GM23338 (cell line): Measurements from ENCODE around the gene MTA1. TPM values are rescaled to one million over a fixed set of nuclear protein-coding genes. Genes with fewer than 3 reads are reported as not detected.

Experiments used
- ATAC-seq: fragments of 200-7000 bp; cut with Tn5 transposase; 3 replicates; pipeline ENCODE4 v1.9.1; 2020
- DNase-seq: peaks from one replicate; pipeline ENCODE4 v3.0.0-alpha.2; 2015; ENCODE audit warnings: low spot score
- H2AFZ ChIP-seq: fragments of 200-600 bp; sonication (generic); 2 replicates; pipeline ENCODE4 v1.8.0; 2016; ENCODE audit warnings: antibody characterized with exemption, mild to moderate bottlenecking, moderate library complexity
- H3F3A ChIP-seq: fragments of 200-600 bp; sonication (generic); replicated peaks from 2 replicates; pipeline ENCODE4 v1.8.0; 2017; ENCODE audit warnings: antibody characterized with exemption, mixed run types, low read depth
- H3K27ac ChIP-seq: fragments of 200-600 bp; sonication (generic); 2 replicates; pipeline ENCODE4 v1.6.1; 2016; ENCODE audit warnings: low read depth
- H3K27me3 ChIP-seq: fragments of 200-600 bp; sonication (generic); 2 replicates; pipeline ENCODE4 v1.8.0; 2016; ENCODE audit warnings: mild to moderate bottlenecking, mixed run types, moderate library complexity; ENCODE audit not compliant: insufficient read depth
- H3K36me3 ChIP-seq: fragments of 200-600 bp; sonication (generic); 2 replicates; pipeline ENCODE4 v1.8.0; 2016; ENCODE audit warnings: mild to moderate bottlenecking; ENCODE audit not compliant: insufficient read depth
- H3K4me1 ChIP-seq: fragments of 200-600 bp; sonication (generic); 2 replicates; pipeline ENCODE4 v1.8.0; 2016; ENCODE audit warnings: mild to moderate bottlenecking, moderate library complexity; ENCODE audit not compliant: insufficient read depth
- H3K4me2 ChIP-seq: fragments of 200-600 bp; sonication (generic); 2 replicates; pipeline ENCODE4 v1.7.1; 2017; ENCODE audit warnings: mixed run types
- H3K4me3 ChIP-seq: fragments of 200-600 bp; sonication (generic); 2 replicates; pipeline ENCODE4 v1.6.1; 2016; ENCODE audit warnings: mixed run types
- H3K79me2 ChIP-seq: fragments of 200-600 bp; sonication (generic); replicated peaks from 2 replicates; pipeline ENCODE4 v1.8.0; 2017; ENCODE audit warnings: mild to moderate bottlenecking; ENCODE audit not compliant: insufficient read depth
- H3K9me2 ChIP-seq: fragments of 200-600 bp; sonication (generic); 2 replicates; pipeline ENCODE4 v1.8.0; 2017; ENCODE audit not compliant: insufficient read depth
- H4K20me1 ChIP-seq: fragments of 200-600 bp; sonication (generic); replicated peaks from 2 replicates; pipeline ENCODE4 v1.8.0; 2017; ENCODE audit warnings: mild to moderate bottlenecking; ENCODE audit not compliant: insufficient read depth
- H3K27ac Mint-ChIP-seq: 2 replicates; pipeline ENCODE4 v1.8.0; 2020; ENCODE audit warnings: inconsistent platforms, mild to moderate bottlenecking, moderate library complexity, mixed read lengths
- H3K27me3 Mint-ChIP-seq: 3 replicates; pipeline ENCODE4 v1.8.0; 2022; ENCODE audit warnings: low read depth, mild to moderate bottlenecking, moderate library complexity, mixed read lengths, inconsistent platforms; ENCODE audit not compliant: insufficient read depth, poor library complexity
- H3K36me3 Mint-ChIP-seq: 3 replicates; pipeline ENCODE4 v1.8.0; 2021; ENCODE audit warnings: low read depth, mild to moderate bottlenecking, inconsistent platforms, moderate library complexity, mixed read lengths
- H3K4me1 Mint-ChIP-seq: 3 replicates; pipeline ENCODE4 v1.8.0; 2020; ENCODE audit warnings: mild to moderate bottlenecking, inconsistent platforms, mixed read lengths
- H3K4me3 Mint-ChIP-seq: 3 replicates; pipeline ENCODE4 v1.8.0; 2021; ENCODE audit warnings: moderate library complexity, mild to moderate bottlenecking, inconsistent platforms, mixed read lengths
- H3K9me3 Mint-ChIP-seq: 3 replicates; pipeline ENCODE4 v1.8.0; 2020; ENCODE audit warnings: moderate library complexity, mild to moderate bottlenecking, inconsistent platforms, mixed read lengths
- CREB1 ChIP-seq: fragments of 250-450 bp; sonication (Bioruptor Pico); IDR thresholded peaks from 2 replicates; pipeline ENCODE4 v1.5.0; 2020; ENCODE audit warnings: low read depth, mild to moderate bottlenecking, moderate library complexity
- EZH2 ChIP-seq: fragments of 200-600 bp; sonication (generic); IDR thresholded peaks from one replicate; pipeline ENCODE4 v1.8.0; 2017; ENCODE audit warnings: antibody characterized with exemption, mild to moderate bottlenecking, low read depth; ENCODE audit not compliant: unreplicated experiment
- JUNB ChIP-seq: IDR thresholded peaks from one replicate; pipeline ENCODE4 v1.6.1; 2016; ENCODE audit warnings: antibody characterized with exemption; ENCODE audit not compliant: unreplicated experiment
- NANOG ChIP-seq: IDR thresholded peaks from 2 replicates; pipeline ENCODE4 v1.6.1; 2016; ENCODE audit warnings: antibody characterized with exemption, borderline replicate concordance
- POLR2AphosphoS5 ChIP-seq: IDR thresholded peaks from 2 replicates; pipeline ENCODE4 v1.6.1; 2016; ENCODE audit warnings: antibody characterized with exemption, low read depth
- ZNF114 ChIP-seq: fragments of 250-450 bp; sonication (Bioruptor Pico); IDR thresholded peaks from 2 replicates; pipeline ENCODE4 v1.5.0; 2020; ENCODE audit warnings: mild to moderate bottlenecking, moderate library complexity
- ZNF331 ChIP-seq: fragments of 250-450 bp; sonication (Bioruptor Pico); IDR thresholded peaks from 2 replicates; pipeline ENCODE4 v1.5.0; 2020; ENCODE audit warnings: low read depth, mild to moderate bottlenecking, moderate library complexity
- polyA plus RNA-seq: library from polyadenylated mRNA; unstranded; fragments of >200 nt; fragmentation: Nextera tagmentation; extraction: Ambion mirVana; gene quantifications from 2 replicates; pipeline ENCODE4 v1.2.1, GENCODE V29; 2016
- total RNA-seq: library from RNA; depleted of rRNA; stranded (reverse); fragments of >200 nt; shearing (Covaris generic); gene quantifications from 2 replicates; pipeline ENCODE4 v1.2.3, GENCODE V29; 2014
- TF ChIP-seq, protein P1 (sequence below): fragments of 250-450 bp; sonication (Bioruptor Pico); IDR thresholded peaks from 2 replicates; pipeline ENCODE4 v1.5.0; 2020; ENCODE audit warnings: mild to moderate bottlenecking, moderate library complexity
- TF ChIP-seq, protein P2 (sequence below), 2 experiments: fragments of 200-600 bp in 1 of 2; sonication (generic) in 1 of 2; conservative IDR thresholded peaks; 2 replicates each; pipeline versions ENCODE4 v1.5.1 to v1.6.1; 2016 to 2017; ENCODE audit warnings: antibody characterized with exemption in 2 of 2, low read depth in 2 of 2, mild to moderate bottlenecking in 2 of 2, moderate library complexity in 1 of 2
- TF ChIP-seq, protein P3 (sequence below): IDR thresholded peaks from 2 replicates; pipeline ENCODE4 v1.6.1; 2016; ENCODE audit warnings: antibody characterized with exemption

The MTA1 gene
- total and polyA plus RNA-seq, 2 experiments from 2014 or later = 53.3 to 126 TPM

DNA sequence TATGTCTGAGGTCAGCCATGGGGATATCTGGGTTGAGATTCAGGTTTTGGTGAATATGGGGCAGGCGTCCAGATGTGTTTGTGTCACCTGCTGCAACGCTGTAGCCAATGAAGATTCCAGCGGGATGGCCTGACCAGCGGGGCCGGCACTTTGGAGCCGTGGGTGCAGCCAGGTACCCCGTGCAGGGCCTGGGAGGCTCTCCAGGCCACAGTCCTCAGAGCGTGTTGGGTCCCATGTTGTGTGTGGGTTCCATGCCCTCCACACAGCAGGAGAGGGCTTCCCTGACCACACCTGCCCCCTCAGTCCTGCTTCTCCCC lies 24.1 kb upstream of the MTA1 start (continued):
- TF ChIP-seq, protein P1, sequence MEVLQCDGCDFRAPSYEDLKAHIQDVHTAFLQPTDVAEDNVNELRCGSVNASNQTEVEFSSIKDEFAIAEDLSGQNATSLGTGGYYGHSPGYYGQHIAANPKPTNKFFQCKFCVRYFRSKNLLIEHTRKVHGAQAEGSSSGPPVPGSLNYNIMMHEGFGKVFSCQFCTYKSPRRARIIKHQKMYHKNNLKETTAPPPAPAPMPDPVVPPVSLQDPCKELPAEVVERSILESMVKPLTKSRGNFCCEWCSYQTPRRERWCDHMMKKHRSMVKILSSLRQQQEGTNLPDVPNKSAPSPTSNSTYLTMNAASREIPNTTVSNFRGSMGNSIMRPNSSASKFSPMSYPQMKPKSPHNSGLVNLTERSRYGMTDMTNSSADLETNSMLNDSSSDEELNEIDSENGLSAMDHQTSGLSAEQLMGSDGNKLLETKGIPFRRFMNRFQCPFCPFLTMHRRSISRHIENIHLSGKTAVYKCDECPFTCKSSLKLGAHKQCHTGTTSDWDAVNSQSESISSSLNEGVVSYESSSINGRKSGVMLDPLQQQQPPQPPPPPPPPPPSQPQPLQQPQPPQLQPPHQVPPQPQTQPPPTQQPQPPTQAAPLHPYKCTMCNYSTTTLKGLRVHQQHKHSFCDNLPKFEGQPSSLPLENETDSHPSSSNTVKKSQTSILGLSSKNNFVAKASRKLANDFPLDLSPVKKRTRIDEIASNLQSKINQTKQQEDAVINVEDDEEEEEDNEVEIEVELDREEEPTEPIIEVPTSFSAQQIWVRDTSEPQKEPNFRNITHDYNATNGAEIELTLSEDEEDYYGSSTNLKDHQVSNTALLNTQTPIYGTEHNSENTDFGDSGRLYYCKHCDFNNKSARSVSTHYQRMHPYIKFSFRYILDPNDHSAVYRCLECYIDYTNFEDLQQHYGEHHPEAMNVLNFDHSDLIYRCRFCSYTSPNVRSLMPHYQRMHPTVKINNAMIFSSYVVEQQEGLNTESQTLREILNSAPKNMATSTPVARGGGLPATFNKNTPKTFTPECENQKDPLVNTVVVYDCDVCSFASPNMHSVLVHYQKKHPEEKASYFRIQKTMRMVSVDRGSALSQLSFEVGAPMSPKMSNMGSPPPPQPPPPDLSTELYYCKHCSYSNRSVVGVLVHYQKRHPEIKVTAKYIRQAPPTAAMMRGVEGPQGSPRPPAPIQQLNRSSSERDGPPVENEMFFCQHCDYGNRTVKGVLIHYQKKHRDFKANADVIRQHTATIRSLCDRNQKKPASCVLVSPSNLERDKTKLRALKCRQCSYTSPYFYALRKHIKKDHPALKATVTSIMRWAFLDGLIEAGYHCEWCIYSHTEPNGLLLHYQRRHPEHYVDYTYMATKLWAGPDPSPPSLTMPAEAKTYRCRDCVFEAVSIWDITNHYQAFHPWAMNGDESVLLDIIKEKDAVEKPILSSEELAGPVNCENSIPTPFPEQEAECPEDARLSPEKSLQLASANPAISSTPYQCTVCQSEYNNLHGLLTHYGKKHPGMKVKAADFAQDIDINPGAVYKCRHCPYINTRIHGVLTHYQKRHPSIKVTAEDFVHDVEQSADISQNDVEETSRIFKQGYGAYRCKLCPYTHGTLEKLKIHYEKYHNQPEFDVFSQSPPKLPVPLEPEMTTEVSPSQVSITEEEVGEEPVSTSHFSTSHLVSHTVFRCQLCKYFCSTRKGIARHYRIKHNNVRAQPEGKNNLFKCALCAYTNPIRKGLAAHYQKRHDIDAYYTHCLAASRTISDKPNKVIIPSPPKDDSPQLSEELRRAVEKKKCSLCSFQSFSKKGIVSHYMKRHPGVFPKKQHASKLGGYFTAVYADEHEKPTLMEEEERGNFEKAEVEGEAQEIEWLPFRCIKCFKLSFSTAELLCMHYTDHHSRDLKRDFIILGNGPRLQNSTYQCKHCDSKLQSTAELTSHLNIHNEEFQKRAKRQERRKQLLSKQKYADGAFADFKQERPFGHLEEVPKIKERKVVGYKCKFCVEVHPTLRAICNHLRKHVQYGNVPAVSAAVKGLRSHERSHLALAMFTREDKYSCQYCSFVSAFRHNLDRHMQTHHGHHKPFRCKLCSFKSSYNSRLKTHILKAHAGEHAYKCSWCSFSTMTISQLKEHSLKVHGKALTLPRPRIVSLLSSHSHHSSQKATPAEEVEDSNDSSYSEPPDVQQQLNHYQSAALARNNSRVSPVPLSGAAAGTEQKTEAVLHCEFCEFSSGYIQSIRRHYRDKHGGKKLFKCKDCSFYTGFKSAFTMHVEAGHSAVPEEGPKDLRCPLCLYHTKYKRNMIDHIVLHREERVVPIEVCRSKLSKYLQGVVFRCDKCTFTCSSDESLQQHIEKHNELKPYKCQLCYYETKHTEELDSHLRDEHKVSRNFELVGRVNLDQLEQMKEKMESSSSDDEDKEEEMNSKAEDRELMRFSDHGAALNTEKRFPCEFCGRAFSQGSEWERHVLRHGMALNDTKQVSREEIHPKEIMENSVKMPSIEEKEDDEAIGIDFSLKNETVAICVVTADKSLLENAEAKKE (CRISPR knock-in tag) = no peak
- TF ChIP-seq CREB1 (CRISPR knock-in tag) (no peak), ZNF331 (no peak), NANOG (no peak), JUNB (no peak)
- TF ChIP-seq, protein P2, sequence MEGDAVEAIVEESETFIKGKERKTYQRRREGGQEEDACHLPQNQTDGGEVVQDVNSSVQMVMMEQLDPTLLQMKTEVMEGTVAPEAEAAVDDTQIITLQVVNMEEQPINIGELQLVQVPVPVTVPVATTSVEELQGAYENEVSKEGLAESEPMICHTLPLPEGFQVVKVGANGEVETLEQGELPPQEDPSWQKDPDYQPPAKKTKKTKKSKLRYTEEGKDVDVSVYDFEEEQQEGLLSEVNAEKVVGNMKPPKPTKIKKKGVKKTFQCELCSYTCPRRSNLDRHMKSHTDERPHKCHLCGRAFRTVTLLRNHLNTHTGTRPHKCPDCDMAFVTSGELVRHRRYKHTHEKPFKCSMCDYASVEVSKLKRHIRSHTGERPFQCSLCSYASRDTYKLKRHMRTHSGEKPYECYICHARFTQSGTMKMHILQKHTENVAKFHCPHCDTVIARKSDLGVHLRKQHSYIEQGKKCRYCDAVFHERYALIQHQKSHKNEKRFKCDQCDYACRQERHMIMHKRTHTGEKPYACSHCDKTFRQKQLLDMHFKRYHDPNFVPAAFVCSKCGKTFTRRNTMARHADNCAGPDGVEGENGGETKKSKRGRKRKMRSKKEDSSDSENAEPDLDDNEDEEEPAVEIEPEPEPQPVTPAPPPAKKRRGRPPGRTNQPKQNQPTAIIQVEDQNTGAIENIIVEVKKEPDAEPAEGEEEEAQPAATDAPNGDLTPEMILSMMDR (conservative IDR thresholded peaks at IDR 0.05; ENCODE audit: low read depth in 2 of 2) = no peak

DNA sequence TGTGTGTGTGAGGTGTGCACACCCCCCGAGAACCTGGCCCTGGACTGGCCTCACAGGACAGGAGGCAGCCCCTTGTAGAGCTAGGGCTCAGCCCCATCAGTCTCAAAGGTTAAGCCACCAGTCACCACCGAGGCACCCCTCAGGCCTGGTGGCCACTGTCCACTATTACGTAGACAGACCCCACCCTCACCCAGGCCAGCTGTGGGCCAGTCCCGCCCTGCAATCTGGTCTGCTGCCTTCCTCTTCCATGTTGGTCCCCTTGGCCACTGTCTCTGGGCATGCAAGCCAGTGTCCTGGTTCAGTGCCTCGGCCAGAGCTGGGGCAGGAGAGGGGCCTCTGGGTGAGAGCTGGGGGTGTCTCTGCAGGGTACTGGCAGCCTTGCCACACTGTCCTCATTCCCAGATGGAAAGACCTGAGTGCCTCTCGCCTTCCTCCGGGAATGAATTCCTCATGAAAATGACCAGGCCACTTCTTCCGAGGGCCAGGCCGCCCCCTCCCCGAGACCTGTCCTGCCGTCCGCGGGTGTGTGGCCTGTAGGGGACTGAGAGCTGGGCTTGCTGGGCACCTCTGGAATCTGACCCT lies 22.2 kb upstream of the MTA1 start:
- peak overlapping the region; percentile 60 for H3K4me3 Mint-ChIP-seq
- Histone ChIP-seq H3F3A (0 out of 2 replicates have a peak, but pooled peaks cover 3% of the 10 kb centered on the region), H4K20me1 (no peaks in the 10 kb centered on the region), H3K9me2 (peaks cover 11% of the 10 kb centered on the region), H3K79me2 (no peaks in the 10 kb centered on the region), H3K4me1 (no peaks in the 10 kb centered on the region; the same call in 1 of the 2 replicates), H3K4me2 (peak overlapping the region; percentile 78), H3K4me3 (peak overlapping the region; percentile 60), H3K27me3 (no peaks in the 10 kb centered on the region), H3K36me3 (peaks cover 12% of the 10 kb centered on the region; the same call in 1 of the 2 replicates), H3K27ac (no peak overlapping the region), H2AFZ (0 out of 2 replicates have a peak overlapping the region, but pooled peaks have one; percentile 52)
- no peaks in the 10 kb centered on the region; the same call in 2 of the 3 replicates for H3K4me1 Mint-ChIP-seq
- DNase-seq (no peak), ATAC-seq (no peak)
- H3K9me3 Mint-ChIP-seq = peaks cover 47% of the 10 kb centered on the region
- peaks cover 40% of the 10 kb centered on the region for H3K36me3 Mint-ChIP-seq
- no peak overlapping the region for H3K27ac Mint-ChIP-seq
- peaks cover 30% of the 10 kb centered on the region for H3K27me3 Mint-ChIP-seq
- no peak for TF ChIP-seq POLR2AphosphoS5
- no peak for TF ChIP-seq CREB1 (CRISPR knock-in tag)
- TF ChIP-seq, protein P3, sequence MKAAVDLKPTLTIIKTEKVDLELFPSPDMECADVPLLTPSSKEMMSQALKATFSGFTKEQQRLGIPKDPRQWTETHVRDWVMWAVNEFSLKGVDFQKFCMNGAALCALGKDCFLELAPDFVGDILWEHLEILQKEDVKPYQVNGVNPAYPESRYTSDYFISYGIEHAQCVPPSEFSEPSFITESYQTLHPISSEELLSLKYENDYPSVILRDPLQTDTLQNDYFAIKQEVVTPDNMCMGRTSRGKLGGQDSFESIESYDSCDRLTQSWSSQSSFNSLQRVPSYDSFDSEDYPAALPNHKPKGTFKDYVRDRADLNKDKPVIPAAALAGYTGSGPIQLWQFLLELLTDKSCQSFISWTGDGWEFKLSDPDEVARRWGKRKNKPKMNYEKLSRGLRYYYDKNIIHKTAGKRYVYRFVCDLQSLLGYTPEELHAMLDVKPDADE = no peak
- TF ChIP-seq ZNF114 = no peak
- TF ChIP-seq, protein P2 (conservative IDR thresholded peaks at IDR 0.05; ENCODE audit: low read depth in 2 of 2) = no peak
- no peak for TF ChIP-seq ZNF331
- no peak for TF ChIP-seq JUNB
- TF ChIP-seq EZH2 = no peak
